ENCODE measurements around the gene PDCL2. TPM values are rescaled to one million over a fixed set of nuclear protein-coding genes. Genes with fewer than 3 reads are reported as not detected.
A peak's percentile ranks its signal among the peaks of the same experiment; 100 is the strongest.
"Not testable (repeated sequence)": the region's sequence is repeated elsewhere in the genome, so short reads cannot be mapped to it uniquely, and the experiment has no call there.

Gene PDCL2, protein sequence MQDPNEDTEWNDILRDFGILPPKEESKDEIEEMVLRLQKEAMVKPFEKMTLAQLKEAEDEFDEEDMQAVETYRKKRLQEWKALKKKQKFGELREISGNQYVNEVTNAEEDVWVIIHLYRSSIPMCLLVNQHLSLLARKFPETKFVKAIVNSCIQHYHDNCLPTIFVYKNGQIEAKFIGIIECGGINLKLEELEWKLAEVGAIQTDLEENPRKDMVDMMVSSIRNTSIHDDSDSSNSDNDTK
- total RNA-seq = not detected in 2 replicates

GRCh38 chr4:55592014-55592413, at the start of gene PDCL2:
TSS of gene PDCL2 (minus strand) at chr4:55592245. CDS start at chr4:55592109, 136 bp downstream.
- no peak for DNase-seq

DNA sequence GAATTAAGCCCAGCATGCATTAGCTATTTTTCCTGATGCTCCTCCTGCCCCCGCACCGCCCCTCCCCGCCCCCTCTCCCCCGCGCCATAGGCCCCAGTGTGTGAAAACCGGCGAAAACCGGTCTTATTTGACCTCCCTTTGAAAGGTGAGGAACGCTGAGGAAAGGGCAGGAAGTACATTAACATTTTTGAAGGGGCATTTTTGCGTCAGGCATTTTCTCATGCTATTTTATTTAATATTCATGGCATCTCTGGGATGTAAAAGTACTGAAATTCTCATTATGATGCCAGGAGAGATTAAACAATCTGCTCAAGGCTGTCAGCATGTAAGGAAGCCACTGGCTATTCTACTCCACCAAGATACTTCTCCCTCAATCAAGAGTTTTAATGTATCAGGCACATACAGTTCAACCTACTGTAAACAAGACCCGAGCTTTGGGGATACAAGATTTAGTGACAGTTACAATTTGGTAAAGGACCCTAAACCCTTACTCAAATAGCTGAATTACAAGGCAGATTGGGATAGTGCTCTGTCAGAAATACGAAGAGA, 45.3 kb upstream of the PDCL2 start:
- DNase-seq = no peak

- DNase-seq = no peak
Observed at GRCh38 chr4:55636656-55636999, 44.6 kb upstream of the PDCL2 start.

- peak; percentile 40 for DNase-seq
Observed at GRCh38 chr4:55635741-55636655, 44.0 kb upstream of the PDCL2 start, which contains the start of gene NMU. TSS of gene NMU (minus strand) at chr4:55636298. CDS start at chr4:55636192, 106 bp downstream.

- no peak for DNase-seq
Observed at GRCh38 chr4:55635282-55635681, 43.2 kb upstream of the PDCL2 start.

GRCh38 chr4:55634417-55635128, 42.5 kb upstream of the PDCL2 start:
- DNase-seq = no peak

GRCh38 chr4:55633903-55634302, 41.9 kb upstream of the PDCL2 start:
- no peak for DNase-seq

DNA sequence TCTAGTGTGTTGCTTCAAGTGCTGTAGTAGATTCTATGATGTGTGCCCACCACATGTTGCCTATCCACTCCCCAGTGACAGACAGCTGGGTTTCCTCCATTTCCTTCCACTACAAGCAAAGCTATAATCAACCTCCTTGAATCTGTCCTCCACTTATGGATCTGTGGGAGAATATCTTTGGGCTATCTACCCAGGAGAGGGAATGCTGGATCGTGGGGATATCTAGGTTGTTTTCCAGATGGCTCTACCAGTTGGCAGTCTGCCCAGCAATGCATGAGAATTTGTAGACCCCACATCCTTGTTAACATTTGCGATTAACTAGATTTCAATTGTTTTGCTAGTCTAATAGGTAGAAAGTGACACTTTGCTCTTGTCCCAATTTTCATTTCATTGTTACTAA, 33.8 kb upstream of the PDCL2 start:
- no peak for DNase-seq

DNA sequence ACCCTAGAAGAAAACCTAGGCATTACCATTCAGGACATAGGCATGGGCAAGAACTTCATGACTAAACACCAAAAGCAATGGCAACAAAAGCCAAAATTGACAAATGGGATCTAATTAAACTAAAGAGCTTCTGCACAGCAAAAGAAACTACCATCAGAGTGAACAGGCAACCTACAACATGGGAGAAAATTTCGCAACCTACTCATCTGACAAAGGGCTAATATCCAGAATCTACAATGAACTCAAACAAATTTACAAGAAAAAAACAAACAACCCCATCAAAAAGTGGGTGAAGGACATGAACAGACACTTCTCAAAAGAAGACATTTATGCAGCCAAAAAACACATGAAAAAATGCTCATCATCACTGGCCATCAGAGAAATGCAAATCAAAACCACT, 32.0 kb upstream of the PDCL2 start:
- DNase-seq = not testable (repeated sequence)

- no peak for DNase-seq
Observed at GRCh38 chr4:55618546-55619143, 26.6 kb upstream of the PDCL2 start.

DNA sequence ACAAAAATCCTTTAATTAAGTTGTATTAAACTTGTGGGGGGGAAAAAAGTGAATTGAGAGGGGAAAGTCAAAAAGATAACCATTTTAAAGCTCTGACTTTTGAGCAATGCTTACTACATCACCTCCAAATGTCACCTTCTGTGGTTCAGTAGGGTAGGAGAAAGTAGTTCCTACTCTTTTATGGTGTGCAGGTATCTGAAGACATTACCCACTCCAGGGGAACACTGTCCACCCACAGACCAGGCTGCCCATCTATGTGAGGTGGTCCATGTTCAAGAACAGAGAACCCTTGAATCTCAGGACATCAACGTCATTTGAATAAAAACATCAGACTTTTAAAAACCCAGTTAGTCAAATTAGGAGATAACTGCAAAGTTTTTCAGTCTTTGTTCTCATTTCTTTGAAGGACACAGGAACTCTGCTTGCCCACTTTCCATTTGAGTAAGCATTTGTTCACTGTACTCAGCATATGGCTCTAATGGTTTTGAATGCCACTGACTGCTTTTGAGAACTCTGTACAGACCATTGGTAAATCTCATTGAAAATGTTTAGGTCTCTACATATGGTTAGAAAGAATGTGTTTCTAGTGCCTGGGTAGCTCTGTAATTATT, 25.6 kb upstream of the PDCL2 start:
- DNase-seq = no peak

- DNase-seq = no peak
Observed at GRCh38 chr4:55615008-55615407, 23.0 kb upstream of the PDCL2 start.

GRCh38 chr4:55613621-55614020, 21.6 kb upstream of the PDCL2 start:
- no peak for DNase-seq

DNA sequence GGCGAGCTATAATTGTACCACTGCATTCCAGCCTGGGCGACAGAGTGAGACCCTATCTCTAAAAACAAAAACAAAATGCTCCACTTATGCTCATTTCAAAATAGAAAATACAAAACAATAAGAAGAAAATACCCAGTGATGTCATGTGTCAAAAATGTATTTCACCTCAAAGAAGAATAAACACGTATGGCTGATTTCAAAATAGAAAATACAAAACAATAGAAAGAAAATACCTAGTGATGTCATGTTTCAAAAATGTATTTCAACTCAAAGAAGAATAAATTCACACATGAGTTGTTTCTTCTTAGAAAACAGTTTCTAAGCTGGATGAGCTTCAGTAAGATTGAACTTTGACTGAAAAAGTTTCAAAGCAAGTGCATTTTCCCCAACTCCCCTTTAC, 20.3 kb upstream of the PDCL2 start:
- peak; percentile 4 for DNase-seq

DNA sequence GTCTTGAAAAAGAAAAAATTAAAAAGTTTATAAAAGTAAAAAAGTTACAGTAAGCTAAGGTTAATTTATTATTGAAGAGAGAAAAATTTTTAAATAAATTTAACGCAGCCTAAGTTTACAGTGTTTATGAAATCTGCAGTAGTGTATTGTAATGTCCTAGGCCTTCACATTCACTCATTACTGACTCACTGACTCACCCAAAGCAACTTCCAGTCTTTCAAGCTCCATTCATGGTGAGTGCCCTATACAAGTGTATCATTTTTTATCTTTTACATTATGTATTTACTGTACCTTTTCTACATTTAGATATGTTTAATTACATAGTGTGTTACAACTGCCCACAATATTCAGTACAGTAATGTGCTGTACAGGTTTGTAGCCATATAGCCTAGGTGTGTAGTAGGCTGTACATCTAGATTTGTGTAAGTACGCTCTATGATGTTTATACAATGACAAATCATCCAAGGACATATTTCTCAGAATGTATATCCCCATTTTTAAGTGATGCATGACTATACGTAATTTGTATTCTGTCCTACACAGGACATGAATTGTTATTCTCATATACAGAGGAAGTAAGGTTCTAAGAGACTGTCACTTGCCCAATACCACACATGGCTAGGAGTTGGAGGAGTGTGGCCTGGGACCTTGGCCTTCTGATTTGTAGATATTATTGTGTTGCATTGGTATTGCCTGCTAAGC, 19.5 kb upstream of the PDCL2 start:
- no peak for DNase-seq

- no peak for DNase-seq
Observed at GRCh38 chr4:55610381-55610780, 18.3 kb upstream of the PDCL2 start.

DNA sequence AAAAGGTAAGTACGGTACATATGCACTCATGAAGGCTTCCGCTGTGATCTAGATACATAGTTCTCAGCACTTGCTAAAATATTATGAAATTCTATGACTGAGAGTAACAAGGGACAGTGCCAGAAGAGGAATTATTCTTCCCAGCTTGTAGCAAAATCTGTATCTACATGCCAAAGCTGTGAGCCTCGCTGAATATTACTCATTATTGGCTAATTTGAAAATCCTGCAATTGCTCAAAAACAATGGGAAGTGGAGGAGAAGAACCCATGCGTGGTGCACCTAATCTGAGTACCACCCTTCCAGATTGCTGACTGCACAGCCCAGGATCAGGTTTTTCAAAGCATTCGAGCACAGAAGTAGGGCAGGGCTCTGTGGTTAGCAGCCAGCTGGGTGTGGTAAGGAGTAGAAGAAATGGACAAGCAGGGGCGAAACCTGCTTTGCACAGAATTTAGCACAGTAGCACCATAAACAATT, 17.4 kb upstream of the PDCL2 start:
- DNase-seq = no peak

GRCh38 chr4:55608591-55608990, 16.5 kb upstream of the PDCL2 start:
- DNase-seq = no peak

DNA sequence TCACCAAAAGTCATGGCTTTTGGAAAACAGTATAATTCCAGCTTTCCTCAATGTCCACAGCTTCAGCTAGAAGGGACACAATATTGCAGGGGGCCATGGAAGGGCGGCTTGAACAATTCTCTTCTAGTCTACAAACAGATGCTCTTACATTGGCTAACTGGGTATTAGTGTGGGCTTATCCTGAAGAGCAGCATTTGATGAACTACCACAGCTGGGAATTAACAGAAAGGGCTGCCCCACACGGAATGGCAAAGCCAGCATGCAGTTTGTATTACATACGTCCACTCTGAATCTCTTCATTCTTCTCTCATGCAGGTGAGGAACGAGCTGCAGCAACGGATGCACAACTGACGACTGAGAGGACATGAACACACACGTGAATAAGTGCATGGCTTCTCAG, 13.0 kb upstream of the PDCL2 start:
- DNase-seq = no peak

- DNase-seq = no peak
Observed at GRCh38 chr4:55600640-55601039, 8.6 kb upstream of the PDCL2 start.

GRCh38 chr4:55598641-55599040, 6.6 kb upstream of the PDCL2 start:
- no peak for DNase-seq
